GM12878 (cell line): ENCODE measurements around the gene RNF223. TPM values are rescaled to one million over a fixed set of nuclear protein-coding genes. Genes with fewer than 3 reads are reported as not detected.

ENCODE experiments used
- ATAC-seq: fragments of 200-7000 bp; cut with Tn5 transposase; 3 replicates; pipeline ENCODE4 v1.9.1; 2020; ENCODE audit warnings: mild to moderate bottlenecking, moderate library complexity
- BruUV-seq: library from RNA; stranded (reverse); fragments of 400-500 nt; replicated peaks from 2 replicates; lab custom pipeline; 2021; lab: Mats Ljungman, UMichigan
- CTCF ChIA-PET: fragments of 300-600 bp; sonication (Branson Sonifier 250); formaldehyde crosslinking; extraction: SDS; loops from one replicate; lab custom pipeline; 2021; ENCODE audit warnings: inconsistent platforms; lab: Yijun Ruan, JAX
- POLR2A ChIA-PET: fragments of 350-600 bp; formaldehyde crosslinking; extraction: SDS; loops from one replicate; lab custom pipeline; 2021; ENCODE audit warnings: inconsistent platforms; lab: Charles Lee
- RAD21 ChIA-PET: fragments of 300-600 bp; sonication (Branson Sonifier 250); formaldehyde crosslinking; loops from one replicate; lab custom pipeline; 2023; ENCODE audit warnings: antibody characterized with exemption; ENCODE audit not compliant: unreplicated experiment; lab: Charles Lee
- SMC1A ChIA-PET: fragments of 300-600 bp; sonication (Branson Sonifier 250); formaldehyde crosslinking; loops from one replicate; lab custom pipeline; 2023; ENCODE audit not compliant: unreplicated experiment, uncharacterized antibody; lab: Charles Lee
- DNase-seq: peaks from one replicate; pipeline ENCODE4 v3.0.0-alpha.2; 2011; ENCODE audit warnings: low read depth, low spot score
- FAIRE-seq: peaks from 3 replicates; lab custom pipeline; 2011; peaks lifted over from hg19 to GRCh38; lab: Jason Lieb, UNC
- H2AFZ ChIP-seq: 2 replicates; pipeline ENCODE4 v1.6.0; 2011; ENCODE audit warnings: low read depth, low read length, control low read depth; ENCODE audit not compliant: control insufficient read depth
- H3K27ac ChIP-seq: 2 replicates; pipeline ENCODE4 v1.5.1; 2011; ENCODE audit warnings: control low read depth; ENCODE audit not compliant: control insufficient read depth, insufficient read depth
- H3K27me3 ChIP-seq, 2 experiments: replicated peaks in 1 of 2; 2 replicates each; pipeline versions ENCODE4 v1.6.0 to v1.6.1; 2011; ENCODE audit warnings: low read length in 1 of 2; ENCODE audit not compliant: control insufficient read depth in 2 of 2, insufficient read depth in 2 of 2
- H3K36me3 ChIP-seq, 2 experiments: 2 replicates each; pipeline ENCODE4 v1.5.1; 2011; ENCODE audit warnings: low read length in 1 of 2; ENCODE audit not compliant: control insufficient read depth in 2 of 2, insufficient read depth in 2 of 2
- H3K4me1 ChIP-seq: 2 replicates; pipeline ENCODE4 v1.6.1; 2011; ENCODE audit warnings: mild to moderate bottlenecking, low read length, moderate library complexity, mixed read lengths; ENCODE audit not compliant: control insufficient read depth, insufficient read depth
- H3K4me2 ChIP-seq: 2 replicates; pipeline ENCODE4 v1.6.0; 2011; ENCODE audit warnings: control low read depth; ENCODE audit not compliant: control insufficient read depth, insufficient read depth
- H3K4me3 ChIP-seq: fragments of 200-600 bp; sonication (generic); 2 replicates; pipeline ENCODE4 v1.5.1; 2016
- H3K79me2 ChIP-seq: 2 replicates; pipeline ENCODE4 v1.6.0; 2011; ENCODE audit warnings: low read length; ENCODE audit not compliant: control insufficient read depth, insufficient read depth
- H3K9ac ChIP-seq: 2 replicates; pipeline ENCODE4 v1.8.0; 2011; ENCODE audit warnings: low read length, control low read depth, mixed read lengths; ENCODE audit not compliant: control insufficient read depth, insufficient read depth
- H3K9me3 ChIP-seq: replicated peaks from 3 replicates; pipeline ENCODE4 v1.5.1; 2011; ENCODE audit warnings: mild to moderate bottlenecking, low read length; ENCODE audit not compliant: control insufficient read depth, insufficient read depth
- H4K20me1 ChIP-seq: 2 replicates; pipeline ENCODE4 v1.6.0; 2011; ENCODE audit not compliant: control insufficient read depth, insufficient read depth
- IKZF1 ChIP-seq: fragments of 450-650 bp; conservative IDR thresholded peaks from 2 replicates; pipeline ENCODE4 v1.6.1; 2017; ENCODE audit warnings: antibody characterized with exemption, mild to moderate bottlenecking
- NR2F1 ChIP-seq: fragments of 450-650 bp; conservative IDR thresholded peaks from 2 replicates; pipeline ENCODE4 v1.6.1; 2017; ENCODE audit warnings: mild to moderate bottlenecking
- SKIL ChIP-seq: fragments of 450-650 bp; IDR thresholded peaks from 2 replicates; pipeline ENCODE4 v1.6.1; 2017; ENCODE audit warnings: mild to moderate bottlenecking, low read depth, inconsistent platforms; ENCODE audit not compliant: poor library complexity, severe bottlenecking
- ZBTB33 ChIP-seq: fragments of 450-650 bp; IDR thresholded peaks from 2 replicates; pipeline ENCODE4 v1.6.1; 2017; ENCODE audit warnings: mild to moderate bottlenecking
- WGBS: methylation state at CpG from one replicate; pipeline ENCODE4 v1.1.6; 2016; ENCODE audit warnings: low lambda C conversion rate; ENCODE audit not compliant: insufficient replicate concordance, insufficient coverage; ENCODE audit errors: missing lambda C conversion rate; 5-methylcytosine and 5-hydroxymethylcytosine counted together
- in situ Hi-C: fragments of 300-500 bp; cut with MboI; formaldehyde crosslinking; loops from 9 replicates; pipeline ENCODE4 v1.14.3; 2018; ENCODE audit warnings: mixed read lengths
- intact Hi-C: fragments of 100-400 bp; cut with micrococcal nuclease; formaldehyde crosslinking; loops from one replicate; pipeline ENCODE4 v1.14.2; 2022; ENCODE audit not compliant: unreplicated experiment
- polyA plus RNA-seq, 11 experiments: library from polyadenylated mRNA; depleted of rRNA in 4 of 11; unstranded in 6 of 11; stranded (reverse) in 5 of 11; fragments of >200 nt; fragmentation: Nextera tagmentation in 4 of 11; fragmentation: Illumina TruSeq in 1 of 11; extraction: Ambion mirVana in 4 of 11; extraction: Trizol in 1 of 11; gene quantifications; 1 replicate in 1 of 11; 2 replicates in 10 of 11; pipeline versions ENCODE4 v1.2.1 to v1.2.3, GENCODE V29; 2011 to 2016; ENCODE audit warnings: inconsistent platforms in 2 of 11, missing spikeins in 2 of 11, low read depth in 1 of 11
- total RNA-seq, 4 experiments: library from RNA; depleted of rRNA in 3 of 4; stranded (reverse); fragments of >200 nt in 3 of 4; fragmentation: Illumina TruSeq in 1 of 4; extraction: Trizol in 1 of 4; gene quantifications; 2 replicates each; pipeline versions ENCODE4 v1.2.1 to v1.2.3, GENCODE V29; 2013 to 2021

Gene RNF223
- total and polyA plus RNA-seq, 10 of the 15 experiments (the other 5 are each of a cell fraction or from before 2014, with no cell fraction given) = 0.06 TPM; not detected in 9

- TF ChIP-seq ZBTB33 = peak; percentile 49; the same call in 1 of the 2 replicates
Measured at GRCh38 chr1:1032424-1032823, 41.7 kb downstream of the RNF223 start (continued).

GRCh38 chr1:1031659-1032235 is 42.4 kb downstream of the RNF223 start:
- no peak for DNase-seq
- Histone ChIP-seq H3K27ac (no peak overlapping the region; the same call in 1 of the 2 replicates), H3K4me1 (peaks cover 21% of the 10 kb centered on the region), H4K20me1 (no peaks in the 10 kb centered on the region), H3K4me3 (no peak overlapping the region), H3K27me3 (no peaks in the 10 kb centered on the region)
- no peak for ATAC-seq
- TF ChIP-seq SKIL (no peak), IKZF1 (0 out of 2 replicates have a peak, but pooled peaks have one; percentile 1), NR2F1 (0 out of 2 replicates have a peak, but pooled peaks have one; percentile 28)
- TF ChIP-seq, all 136 proteins: peak for 2
- H2AFZ ChIP-seq = no peak overlapping the region
- SMC1A ChIA-PET = interaction anchor here (0.8 to 3.6 kb wide), 13 partner anchors 8 to 90 kb away, joined by 3 to 24 read pairs (median 4); partner anchors contain the start of genes ISG15 and PERM1
- CTCF ChIA-PET = interaction anchor here (0.6 to 4.0 kb wide), 15 partner anchors 7 to 340 kb away, joined by 3 to 83 read pairs (median 5); partner anchors contain the start of genes AGRN, ISG15 and PERM1
- no peaks in the 10 kb centered on the region; a peak in 2 of 4 replicates for H3K36me3 ChIP-seq
- no TSS peak for BruUV-seq
- H3K4me2 ChIP-seq = peak overlapping the region; percentile 68
- peak overlapping the region; percentile 20; the same call in 1 of the 2 replicates for H3K9ac ChIP-seq
- in situ Hi-C loops (no loop called here), intact Hi-C loops (loop anchor here (2.0 kb wide), 1 partner anchor 259 kb away; no protein-coding TSS in a partner anchor)
- FAIRE-seq = no peak
- 60% methylated on average over 10 of the region's 11 CpGs for WGBS
- POLR2A ChIA-PET = interaction anchor here (0.9 to 2.9 kb wide), 5 partner anchors 9 to 32 kb away, joined by 3 to 15 read pairs (median 6); partner anchors contain the start of gene ISG15
- no peaks in the 10 kb centered on the region for H3K9me3 ChIP-seq
- H3K79me2 ChIP-seq = no peaks in the 10 kb centered on the region
- RAD21 ChIA-PET = interaction anchor here (0.7 to 3.8 kb wide), 17 partner anchors 8 to 273 kb away, joined by 3 to 58 read pairs (median 5); partner anchors contain the start of genes AGRN, ISG15 and UBE2J2
